Measurements from ENCODE around the gene SYNJ1.

The SYNJ1 gene

GRCh38 chr21:32587651-32588050 is 140.2 kb downstream of the SYNJ1 start:
- Histone ChIP-seq H3K9me3 (no peaks in the 10 kb centered on the region), H3K4me1 (no peaks in the 10 kb centered on the region)
- TF ChIP-seq CTCF (IDR thresholded peaks at IDR 0.05), result no peak

GRCh38 chr21:32587120-32587519 is 140.7 kb downstream of the SYNJ1 start:
- no peak for DNase-seq

More at GRCh38 chr21:32587651-32588050, 140.2 kb downstream of the SYNJ1 start:
- H3K36me3 ChIP-seq, result peaks cover 0 to 5% (median 0%) of the 10 kb centered on the region in 3 donors
- no peak overlapping the region for H3K27ac ChIP-seq
- peaks cover 0 to 15% of the 10 kb centered on the region in 2 donors for H3K27me3 ChIP-seq
- intact Hi-C loops (cut with DNase I; ENCODE audit: low total_unique reads), result no loop called here
- DNase-seq, result no peak
- H3K4me3 ChIP-seq, result no peak overlapping the region

GRCh38 chr21:32585970-32586369 is 141.8 kb downstream of the SYNJ1 start:
- no peaks in the 10 kb centered on the region for H3K9me3 ChIP-seq
- no peak for DNase-seq
- H3K27ac ChIP-seq, result no peak overlapping the region
- H3K27me3 ChIP-seq, result peaks cover 0 to 5% of the 10 kb centered on the region in 2 donors
- peaks cover 0 to 5% (median 0%) of the 10 kb centered on the region in 3 donors for H3K36me3 ChIP-seq
- no peak for TF ChIP-seq CTCF (IDR thresholded peaks at IDR 0.05)
- H3K4me1 ChIP-seq, result no peaks in the 10 kb centered on the region
- intact Hi-C loops (cut with DNase I; ENCODE audit: low total_unique reads), result no loop called here
- no peak overlapping the region for H3K4me3 ChIP-seq

More at GRCh38 chr21:32587120-32587519, 140.7 kb downstream of the SYNJ1 start:
- no peak overlapping the region for H3K27ac ChIP-seq
- H3K9me3 ChIP-seq, result no peaks in the 10 kb centered on the region
- intact Hi-C loops (cut with DNase I; ENCODE audit: low total_unique reads), result no loop called here
- H3K4me3 ChIP-seq, result no peak overlapping the region
- H3K36me3 ChIP-seq, result peaks cover 0 to 5% (median 0%) of the 10 kb centered on the region in 3 donors
- TF ChIP-seq CTCF (IDR thresholded peaks at IDR 0.05), result no peak
- H3K4me1 ChIP-seq, result no peaks in the 10 kb centered on the region
- peaks cover 0 to 15% of the 10 kb centered on the region in 2 donors for H3K27me3 ChIP-seq

- no peaks in the 10 kb centered on the region for H3K4me1 ChIP-seq
- no peak for TF ChIP-seq CTCF (IDR thresholded peaks at IDR 0.05)
- no peak within 1 kb of the TSS for H3K4me3 ChIP-seq
- no peak within 1 kb of the TSS for H3K27ac ChIP-seq
- no peaks in the 10 kb centered on the region for H3K9me3 ChIP-seq
- no peak for DNase-seq
- no peaks in the 10 kb centered on the region for H3K27me3 ChIP-seq
- peaks cover 0 to 5% (median 0%) of the 10 kb centered on the region in 3 donors for H3K36me3 ChIP-seq
- intact Hi-C loops (cut with DNase I; ENCODE audit: low total_unique reads), result no loop called here
Measured at GRCh38 chr21:32585042-32585710, 142.6 kb downstream of the SYNJ1 start, which contains the start of gene TCP10L. Gene TCP10L (minus strand): TSS chr21:32585523. CDS start chr21:32584304, 1,219 bp downstream.

GRCh38 chr21:32584472-32584871 is 143.3 kb downstream of the SYNJ1 start:
- TF ChIP-seq CTCF (IDR thresholded peaks at IDR 0.05), result no peak
- Histone ChIP-seq H3K4me1 (no peaks in the 10 kb centered on the region), H3K27ac (no peak overlapping the region), H3K9me3 (no peaks in the 10 kb centered on the region), H3K4me3 (no peak overlapping the region), H3K36me3 (peaks cover 0 to 5% (median 0%) of the 10 kb centered on the region in 3 donors), H3K27me3 (no peaks in the 10 kb centered on the region)
- intact Hi-C loops (cut with DNase I; ENCODE audit: low total_unique reads), result no loop called here
- DNase-seq, result no peak
